SW 1271 (cell line): Measurements from ENCODE around the gene BCL2L12.
A peak's percentile ranks its signal among the peaks of the same experiment; 100 is the strongest.
"Not testable (repeated sequence)": the region's sequence is repeated elsewhere in the genome, so short reads cannot be mapped to it uniquely, and the experiment has no call there.

Experiments
- DNase-seq, 2 experiments: peaks; one replicate each; lab custom pipeline; 2025; lab: John Stamatoyannopoulos, UW

Gene BCL2L12, protein sequence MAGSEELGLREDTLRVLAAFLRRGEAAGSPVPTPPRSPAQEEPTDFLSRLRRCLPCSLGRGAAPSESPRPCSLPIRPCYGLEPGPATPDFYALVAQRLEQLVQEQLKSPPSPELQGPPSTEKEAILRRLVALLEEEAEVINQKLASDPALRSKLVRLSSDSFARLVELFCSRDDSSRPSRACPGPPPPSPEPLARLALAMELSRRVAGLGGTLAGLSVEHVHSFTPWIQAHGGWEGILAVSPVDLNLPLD

DNA sequence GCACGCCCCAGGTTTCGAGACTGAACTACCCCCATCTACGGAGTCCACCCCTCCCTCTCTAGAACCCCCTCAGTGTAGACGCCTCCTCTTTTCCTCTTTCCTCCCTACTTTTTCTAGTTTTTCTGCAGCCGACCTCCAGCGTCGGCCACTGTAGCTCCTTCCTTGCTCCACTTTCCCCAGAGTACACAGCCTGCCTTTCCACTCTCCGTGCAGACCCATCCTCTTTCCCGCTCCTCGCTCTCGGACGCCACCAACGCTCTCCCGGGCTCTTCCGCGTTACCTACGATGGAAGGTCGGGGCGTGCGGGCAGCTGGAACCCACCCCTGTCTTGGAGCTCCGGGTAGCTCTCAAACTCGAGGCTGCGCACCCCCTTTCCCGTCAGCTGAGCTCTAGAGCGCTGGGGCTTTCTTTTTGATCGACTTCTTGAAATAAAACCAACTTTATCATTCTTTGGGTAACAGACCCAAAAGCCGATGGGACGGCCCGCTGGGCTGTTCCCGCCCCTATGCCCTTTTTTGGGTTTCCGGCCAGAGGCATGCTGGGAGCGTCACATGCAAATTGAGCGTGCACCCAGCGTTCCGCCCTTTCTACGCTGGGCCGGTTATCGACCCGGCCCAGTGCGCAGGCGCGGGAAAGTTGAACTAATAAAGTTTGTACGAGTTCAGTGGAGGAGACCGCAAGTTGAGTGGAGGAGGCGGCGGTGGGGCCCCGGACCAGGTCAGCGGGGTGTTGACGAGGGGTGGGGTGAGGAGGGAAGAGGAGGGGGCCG lies at the start of gene BCL2L12, which contains the start of gene IRF3:
TSS of gene BCL2L12 (plus strand) at position 583 of the 769 bp plus-strand sequence. CDS start 760 bp downstream, outside the sequence.
TSS of gene IRF3 (minus strand) at position 507 of the 769 bp plus-strand sequence. CDS start 1,019 bp downstream, outside the sequence.
- peak; percentile 69 to 87 for DNase-seq

DNA sequence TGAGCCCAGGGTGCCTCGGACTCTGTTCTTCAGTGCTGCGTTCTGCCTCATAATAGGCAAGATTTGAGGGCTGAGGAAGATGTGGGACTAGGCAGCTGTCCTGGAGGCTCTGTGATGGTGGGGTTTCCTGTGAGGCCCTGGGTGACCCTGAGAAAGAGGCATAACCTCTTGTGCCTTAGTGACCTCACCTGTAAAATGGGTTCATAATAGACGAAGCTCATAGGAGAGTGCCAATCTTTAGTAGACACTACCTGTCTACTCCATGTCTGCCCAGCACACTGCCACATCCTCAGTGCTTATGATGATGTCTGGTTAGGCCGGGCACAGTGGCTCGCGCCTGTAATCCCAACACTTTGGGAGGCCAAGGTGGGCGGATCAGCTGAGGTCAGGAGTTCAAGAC lies 49.2 kb upstream of the BCL2L12 start:
- DNase-seq, result no peak

DNA sequence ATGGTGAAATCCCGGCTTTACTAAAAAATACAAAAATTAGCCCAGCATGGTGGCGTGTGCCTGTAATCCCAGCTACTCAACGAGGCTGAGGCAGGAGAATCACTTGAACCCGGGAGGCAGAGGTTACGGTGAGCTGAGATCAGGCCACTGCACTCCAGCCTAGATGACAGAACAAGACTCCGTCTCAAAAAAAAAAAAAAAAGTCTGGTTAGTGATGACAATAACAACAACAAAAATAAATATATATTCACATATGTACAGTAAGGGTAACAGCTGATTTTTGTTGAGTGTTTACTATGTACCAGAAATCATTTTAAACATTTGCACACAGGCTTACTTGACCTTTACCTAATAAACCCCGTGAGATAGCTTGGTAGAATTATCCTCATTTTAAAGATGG lies 48.8 kb upstream of the BCL2L12 start:
- no peak for DNase-seq

DNA sequence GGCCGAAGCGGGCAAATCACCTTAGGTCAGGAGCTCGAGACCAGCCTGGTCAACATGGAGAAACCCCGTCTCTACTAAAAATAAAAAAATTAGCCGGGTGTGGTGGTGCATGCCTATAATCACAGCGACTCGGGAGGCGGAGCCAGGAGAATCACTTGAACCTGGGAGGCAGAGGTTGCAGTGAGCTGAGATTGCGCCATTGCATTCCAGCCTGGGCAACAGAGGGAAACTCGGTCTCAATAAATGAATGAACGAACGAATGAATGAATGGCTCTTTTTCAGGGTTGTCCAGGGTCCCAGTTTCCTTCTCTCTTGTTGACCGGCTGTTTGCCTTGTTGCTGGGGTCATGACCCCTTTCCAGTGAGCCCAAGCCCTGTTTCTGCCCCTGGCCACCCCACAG lies 47.9 kb upstream of the BCL2L12 start:
- not testable (repeated sequence) for DNase-seq

DNA sequence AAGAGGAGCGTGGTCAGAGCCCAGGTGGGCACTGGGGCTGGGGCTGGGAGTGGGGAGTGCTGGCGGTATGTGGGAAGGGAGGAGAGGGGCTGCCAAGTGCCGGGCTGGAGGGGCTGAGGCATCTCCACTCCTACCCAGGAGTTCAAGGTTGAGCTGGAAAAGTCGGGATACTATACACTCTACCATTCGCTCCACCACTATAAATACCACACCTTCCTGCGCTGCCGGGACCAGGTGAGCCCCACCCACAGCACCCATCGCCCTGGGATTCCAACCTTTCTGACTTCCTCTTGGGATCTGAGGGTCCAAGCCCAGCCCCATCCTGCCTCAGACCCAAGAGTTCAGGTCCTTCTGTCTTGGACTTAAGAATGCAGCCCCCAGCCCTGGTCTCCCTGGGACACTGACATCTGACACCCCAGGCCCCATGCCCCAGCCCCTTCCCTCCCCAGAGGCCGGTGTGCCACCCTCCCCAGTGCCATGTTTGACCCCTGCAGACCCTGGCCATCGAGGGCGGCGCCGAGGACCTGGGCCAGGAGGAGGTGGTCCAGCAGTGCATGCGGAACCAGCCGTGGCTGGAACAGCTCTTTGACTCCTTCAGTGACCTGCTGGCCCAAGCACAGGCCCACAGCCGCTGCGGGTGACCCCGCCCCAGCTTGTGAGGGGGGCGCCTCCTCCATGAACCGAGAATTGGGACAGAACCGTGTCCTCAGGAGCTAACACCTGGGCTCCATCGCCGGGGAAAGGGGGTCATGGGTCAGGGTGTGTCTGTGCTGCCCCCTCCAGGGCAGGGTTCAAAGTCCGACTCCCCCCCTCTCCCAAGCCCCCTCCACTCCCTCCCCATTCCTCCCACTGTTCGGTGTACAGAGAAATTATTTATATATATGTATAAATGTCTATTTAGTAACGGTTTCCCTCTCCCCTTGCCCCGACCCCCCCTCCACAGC lies 40.5 kb upstream of the BCL2L12 start:
- DNase-seq, result no peak

DNA sequence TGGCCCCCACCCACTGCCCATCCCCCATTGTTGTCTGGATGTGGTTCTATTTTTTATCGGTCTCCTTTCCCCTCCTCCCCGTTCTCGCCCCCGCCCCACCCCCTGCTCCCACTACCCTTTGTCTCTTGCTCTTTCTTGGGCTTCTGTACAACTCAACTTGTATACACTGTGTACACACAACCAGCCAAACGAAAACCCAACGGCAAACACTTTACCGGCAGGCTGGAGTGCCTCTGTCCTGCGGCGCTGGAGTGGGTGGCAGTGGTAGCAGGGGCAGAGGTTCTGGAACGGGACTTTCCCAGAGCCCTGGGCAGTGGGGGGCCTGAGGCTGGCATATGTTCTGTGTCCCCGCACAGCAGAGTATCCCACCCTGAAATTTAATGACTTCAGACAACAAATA lies 39.5 kb upstream of the BCL2L12 start:
- no peak for DNase-seq

DNA sequence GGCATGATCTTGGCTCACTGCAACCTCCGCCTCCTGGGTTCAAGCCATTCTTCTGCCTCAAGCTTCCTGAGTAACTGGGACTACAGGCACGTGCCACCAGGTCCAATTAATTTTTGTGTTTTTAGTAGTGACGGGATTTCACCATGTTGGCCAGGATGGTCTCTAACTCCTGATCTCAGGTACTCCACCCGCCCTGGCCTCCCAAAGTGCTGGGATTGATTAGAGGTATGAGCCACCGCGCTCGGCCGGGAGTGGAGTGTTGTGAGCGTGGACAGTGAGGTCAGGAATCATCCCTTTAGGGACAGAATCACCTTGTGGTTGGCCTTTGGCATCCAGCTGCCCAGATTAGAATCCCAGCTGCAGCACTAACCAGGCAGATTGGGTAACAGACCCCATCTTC lies 36.1 kb upstream of the BCL2L12 start:
- no peak for DNase-seq

DNA sequence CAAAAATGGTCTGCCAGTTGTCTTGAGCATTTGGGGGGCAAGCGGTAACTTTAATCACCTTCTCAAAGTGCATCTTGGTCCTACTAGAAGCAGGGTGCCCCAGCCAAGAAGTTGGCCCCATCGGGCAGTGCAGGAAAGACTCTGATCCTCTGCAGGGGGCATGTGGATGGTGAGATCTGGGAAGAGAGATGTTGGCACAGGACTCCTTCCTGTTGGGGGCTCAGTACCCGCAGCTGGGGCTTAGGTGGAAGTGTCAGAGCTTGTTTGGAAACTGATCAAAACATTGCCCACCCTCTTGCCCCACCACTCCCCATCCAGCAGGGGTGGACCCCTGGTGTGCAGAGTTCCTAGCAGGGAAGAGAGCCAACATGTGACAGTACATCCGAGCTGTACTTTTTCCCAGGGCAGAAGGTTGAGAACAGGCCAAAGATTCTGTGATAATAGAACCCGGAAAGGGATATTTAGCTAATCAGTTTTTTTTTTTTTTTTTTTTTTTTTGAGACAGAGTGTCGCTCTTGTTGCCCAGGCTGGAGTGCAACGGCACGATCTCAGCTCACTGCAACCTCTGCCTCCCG lies 34.6 kb upstream of the BCL2L12 start:
- DNase-seq, result no peak

DNA sequence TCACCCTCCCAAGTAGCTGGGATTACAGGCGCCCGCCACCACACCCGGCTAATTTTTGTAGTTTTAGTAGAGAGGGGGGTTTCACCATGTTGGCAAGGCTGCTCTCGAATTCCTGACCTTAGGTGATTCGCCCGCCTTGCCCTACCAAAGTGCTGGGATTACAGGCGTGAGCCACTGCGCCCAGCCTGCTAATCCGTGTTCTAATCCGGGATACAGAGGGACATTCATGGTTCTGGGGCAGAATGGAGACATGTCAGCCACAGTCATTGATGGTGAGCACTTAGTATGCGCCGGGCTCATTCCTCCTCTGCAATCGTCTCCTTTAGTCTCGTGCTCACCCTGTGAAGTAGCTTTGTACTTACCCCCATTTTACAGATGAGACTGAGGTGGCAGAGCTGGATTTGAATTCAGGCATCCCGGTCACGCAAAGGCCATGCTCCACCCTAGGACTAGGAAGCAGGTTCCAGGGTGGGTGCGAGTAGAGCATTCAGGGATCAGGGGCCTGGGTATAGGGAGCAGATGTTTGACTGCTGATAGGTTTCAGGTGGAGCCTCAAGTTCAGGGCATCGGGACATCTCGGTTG lies 34.0 kb upstream of the BCL2L12 start:
- DNase-seq, result no peak

DNA sequence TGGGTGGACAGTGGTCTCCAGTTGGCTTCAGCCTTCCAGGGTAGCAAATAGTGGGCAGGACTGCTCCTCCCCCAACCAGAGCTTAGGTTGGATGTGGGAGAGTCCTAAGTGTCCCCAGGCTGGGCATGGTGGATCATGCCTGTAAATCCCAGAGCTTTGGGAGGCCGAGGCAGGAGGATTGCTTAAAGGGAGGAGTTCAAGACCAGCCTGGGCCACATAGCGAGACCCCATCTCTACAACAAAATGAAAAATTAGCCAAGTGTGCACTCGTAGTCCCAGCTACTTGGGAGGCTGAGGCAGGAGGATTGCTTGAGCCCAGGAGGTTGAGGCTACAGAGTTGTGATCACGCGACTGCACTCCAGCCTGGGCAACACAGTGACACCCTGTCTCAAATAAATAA lies 33.2 kb upstream of the BCL2L12 start:
- no peak for DNase-seq

DNA sequence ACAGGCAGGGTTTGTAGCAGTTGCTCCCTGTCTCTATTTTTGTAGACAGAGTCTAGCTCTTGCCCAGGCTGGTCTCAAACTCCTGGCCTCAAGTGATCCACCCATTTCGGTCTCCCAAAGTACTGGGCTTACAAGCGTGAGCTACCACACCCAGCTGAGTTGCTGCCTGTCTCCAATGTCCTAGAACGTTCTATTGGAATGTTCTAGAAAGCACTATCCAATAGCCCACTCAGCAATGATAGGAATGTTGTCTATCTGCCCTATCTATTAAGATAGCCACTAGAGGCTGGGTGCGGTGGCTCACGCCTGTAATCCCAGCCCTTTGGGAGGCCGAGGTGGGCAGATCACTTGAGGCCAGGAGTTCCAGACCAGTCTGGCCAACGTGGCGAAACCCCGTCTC lies 32.5 kb upstream of the BCL2L12 start:
- DNase-seq, result not testable (repeated sequence)

DNA sequence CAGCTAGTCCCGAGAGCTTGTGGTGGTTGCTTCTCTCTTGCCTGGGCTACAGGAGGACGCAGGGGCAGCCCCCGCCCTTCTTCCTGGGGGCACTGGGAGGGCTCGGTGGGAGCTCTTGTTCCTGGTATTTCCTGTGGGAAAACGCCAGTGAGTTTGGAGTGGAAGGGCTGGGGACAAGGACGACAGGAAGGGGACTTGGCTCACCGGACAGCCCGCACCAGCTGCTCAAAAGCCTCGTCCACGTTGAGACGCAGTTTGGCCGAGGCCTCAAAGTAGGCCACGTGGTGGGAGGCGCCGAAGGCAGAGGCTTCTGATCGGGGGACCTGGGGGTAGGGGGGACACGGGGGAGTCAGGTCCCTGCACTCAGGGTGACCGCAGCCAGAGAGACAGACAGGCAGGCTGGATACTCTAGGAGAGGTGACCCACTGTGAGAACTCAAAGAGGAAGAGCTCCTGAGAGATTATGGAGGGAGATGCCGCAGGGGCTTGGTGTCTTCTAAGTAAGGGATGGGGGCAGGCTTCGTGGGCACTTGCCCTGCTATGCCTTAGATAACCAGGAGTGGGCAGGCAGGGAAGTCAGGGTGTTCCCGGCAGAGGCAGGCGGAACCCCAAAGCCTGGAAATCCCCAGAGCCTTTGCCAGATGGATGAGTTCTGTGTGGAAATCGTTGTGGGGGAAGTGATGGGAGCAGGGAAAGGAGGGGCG lies 30.1 kb upstream of the BCL2L12 start:
- DNase-seq, result no peak

DNA sequence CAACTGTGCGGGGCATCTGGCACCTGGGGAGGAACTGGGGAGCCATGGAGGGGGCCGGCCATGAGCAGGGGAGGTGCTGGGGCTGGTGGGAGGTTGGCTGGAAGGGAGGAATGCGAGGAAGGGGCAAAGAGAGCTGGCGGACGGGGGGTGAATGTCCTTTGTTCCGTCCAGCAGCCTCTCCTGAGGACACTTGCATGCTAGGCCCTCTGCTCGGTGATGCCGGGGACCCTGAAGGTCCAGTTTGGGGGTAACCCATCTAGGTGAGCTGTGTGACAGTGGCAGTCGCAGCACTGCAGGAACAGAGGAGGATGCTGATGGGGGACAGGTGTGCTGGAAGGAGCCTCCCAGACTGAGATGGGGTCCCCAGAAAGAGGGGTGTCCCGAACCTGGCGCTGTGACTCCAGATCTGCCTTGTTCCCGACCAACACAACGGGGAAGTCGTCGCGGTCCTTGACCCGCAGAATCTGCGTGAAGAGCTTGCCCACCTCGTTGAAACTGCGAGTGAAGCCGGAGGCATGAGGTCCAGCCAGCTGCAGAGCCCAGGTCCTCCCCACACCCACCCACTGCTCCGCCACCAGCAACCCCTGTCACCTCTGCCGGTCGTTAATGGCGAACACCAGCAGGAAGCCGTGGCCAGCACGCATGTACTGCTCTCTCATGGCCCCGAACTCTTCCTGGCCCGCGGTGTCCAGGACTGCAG lies 29.4 kb upstream of the BCL2L12 start:
- DNase-seq, result no peak

DNA sequence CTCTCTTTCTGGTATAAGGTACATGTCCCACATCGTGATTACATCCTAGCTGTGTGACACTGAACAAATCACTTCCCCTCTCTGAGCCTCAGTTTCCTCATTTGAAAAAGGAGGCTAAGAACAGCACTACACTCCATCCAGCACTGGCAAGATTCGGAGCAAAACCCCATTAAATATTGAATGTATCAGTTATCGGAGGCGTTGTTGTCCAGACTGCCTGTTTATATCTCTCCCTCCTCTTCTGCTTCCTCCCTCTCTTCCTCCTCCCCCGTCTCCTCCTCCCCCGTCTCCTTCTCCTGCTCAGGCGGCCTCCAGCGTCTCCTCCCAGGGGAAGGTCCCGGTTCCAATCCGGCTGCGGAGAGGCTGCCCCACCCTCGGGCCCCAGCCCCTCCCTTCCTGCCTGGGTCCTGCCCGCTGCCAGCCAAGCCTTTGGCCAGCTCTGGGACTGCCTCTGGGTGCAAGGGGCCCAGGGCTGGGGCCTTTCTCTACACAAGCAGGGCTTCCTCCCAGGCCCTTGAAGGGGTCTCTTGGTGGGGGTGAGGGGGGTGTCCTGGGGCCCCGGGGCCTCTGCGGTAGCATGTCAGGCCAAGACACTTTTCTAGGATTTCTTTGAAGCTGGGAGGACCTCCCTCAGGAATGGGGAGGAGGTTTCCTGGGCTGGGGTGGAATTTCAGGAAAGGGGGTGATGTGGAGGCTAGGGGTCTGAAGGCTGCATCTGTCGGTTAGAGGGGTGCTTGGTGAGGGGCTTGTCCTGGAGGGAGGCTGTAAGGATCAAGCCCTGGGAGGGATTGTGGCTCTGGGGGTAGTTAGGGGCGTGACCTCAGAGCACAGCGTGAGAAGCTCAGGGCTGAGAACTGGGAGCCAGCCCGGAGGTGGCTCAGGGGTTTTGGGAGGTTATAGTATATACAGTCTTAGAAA lies 27.7 kb upstream of the BCL2L12 start:
- peak; percentile 25 to 70 for DNase-seq

DNA sequence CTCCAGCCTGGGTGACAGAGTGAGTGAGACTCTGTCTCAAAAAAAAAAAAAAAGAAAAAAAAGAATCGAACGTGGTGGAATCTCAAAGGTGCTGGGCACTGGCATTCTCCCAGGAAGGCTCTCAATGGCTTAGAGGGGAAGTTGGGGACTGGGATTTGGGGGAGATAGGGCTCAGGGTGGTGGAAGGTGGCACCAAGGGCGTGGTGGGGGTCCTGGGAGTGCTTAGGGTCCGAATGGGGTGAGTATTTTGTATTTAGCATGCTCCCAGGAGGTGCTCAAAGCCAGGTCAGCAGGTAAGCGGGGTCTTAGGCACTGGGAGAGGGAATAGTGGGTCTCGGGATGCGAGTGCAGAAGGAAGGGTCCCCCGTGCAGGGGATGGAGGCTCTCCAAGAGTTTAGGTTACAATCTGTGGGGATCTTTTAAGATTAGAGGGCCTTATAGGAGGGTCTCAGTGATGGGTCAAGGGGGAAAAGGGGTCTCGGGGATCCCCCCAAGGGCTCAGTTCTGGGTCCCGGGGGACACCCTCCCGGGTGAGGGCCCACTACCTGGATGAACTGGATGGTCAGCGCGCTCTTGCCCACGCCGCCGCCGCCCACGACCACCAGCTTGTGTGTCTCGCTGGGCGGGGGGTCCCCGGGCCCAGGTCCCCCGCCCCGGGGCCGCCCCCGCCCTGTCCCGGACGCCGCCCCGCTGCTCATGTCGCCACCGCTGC lies 26.2 kb upstream of the BCL2L12 start:
- DNase-seq, result peak in 1 of 2 experiments; percentile 22

DNA sequence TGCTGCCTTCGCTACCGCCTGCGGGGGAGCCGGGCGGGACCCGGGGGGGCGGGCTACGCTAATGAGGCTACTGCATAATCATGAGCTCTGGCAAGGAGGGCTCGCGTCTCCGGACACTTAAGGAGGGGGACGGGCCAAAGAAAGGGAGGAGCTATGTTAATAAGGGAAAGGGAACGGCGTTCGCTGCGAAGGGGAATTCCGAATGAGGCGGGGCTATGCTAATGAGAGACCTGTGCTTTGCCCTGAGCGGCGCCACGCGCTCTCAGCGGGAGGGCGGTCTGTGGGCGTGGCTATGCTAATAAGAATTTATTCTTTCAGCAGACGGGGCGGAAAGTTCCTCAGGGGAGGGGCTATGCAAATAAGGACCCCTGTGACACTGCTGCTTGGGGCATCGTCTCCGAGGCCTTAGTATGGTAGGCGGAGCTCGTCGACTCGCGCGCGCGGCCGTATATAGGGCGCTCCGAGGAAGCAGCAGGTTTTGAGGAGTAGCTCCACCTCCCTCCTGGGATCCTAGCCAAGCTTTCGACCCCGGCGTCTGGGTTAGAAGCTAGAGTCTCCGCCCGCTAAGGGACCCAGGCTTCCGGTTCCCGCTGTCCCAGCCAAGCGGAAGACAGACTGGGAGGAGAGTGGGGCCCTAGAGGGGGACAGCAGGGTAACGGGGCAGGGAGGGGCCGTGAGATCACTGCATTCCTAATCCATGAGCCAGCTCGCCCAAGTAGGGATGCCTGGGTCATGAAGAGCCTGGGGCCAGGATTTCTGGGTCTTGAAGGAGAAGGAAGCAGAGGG lies 25.4 kb upstream of the BCL2L12 start, which contains the start of gene RRAS:
TSS of gene RRAS (minus strand) at position 31 of the 786 bp plus-strand sequence. CDS start 45 bp downstream, outside the sequence.
- peak; percentile 100 for DNase-seq

DNA sequence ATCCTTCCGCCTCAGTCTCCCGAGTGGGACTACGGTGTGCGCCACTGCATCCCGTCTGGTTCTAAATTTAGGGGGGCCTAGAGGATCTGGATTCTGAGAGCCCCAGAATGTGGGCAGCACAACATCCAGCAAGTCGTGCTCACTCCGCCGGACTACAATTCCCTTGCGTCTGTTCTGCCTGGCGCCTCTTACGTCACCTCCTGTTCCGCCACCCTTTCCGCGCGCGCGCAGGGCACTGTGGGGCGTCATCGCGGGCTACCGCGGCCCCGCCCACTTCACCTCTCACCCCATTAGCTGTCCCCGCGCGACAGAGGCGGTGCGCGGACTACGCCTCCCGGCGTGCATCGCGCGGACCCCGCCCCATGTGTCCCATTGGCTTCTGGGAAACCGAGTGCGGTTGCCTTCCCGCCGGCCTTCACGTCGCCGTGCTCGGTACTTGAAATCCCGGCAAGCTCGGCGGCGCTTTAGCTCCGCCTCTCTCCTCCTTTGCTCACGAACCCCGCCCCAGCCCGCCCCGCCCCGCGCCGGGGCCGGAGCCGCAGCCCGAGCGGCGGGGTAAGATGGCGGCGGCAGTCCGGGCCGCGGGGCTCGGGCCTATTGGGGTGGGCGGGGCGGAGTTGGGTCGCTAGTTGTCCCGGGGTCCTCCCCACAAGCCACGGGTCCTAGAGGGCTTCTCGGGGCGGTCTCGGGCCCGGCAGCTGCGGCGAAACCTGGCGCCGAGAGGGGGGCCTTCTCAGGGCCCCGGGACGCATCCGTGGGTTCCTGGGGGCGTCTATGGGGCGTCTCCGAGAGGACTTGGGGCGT lies 23.8 kb upstream of the BCL2L12 start, which contains the start of gene SCAF1:
TSS of gene SCAF1 (plus strand) at position 522 of the 804 bp plus-strand sequence. CDS start 2,818 bp downstream, outside the sequence.
- DNase-seq, result peak; percentile 82 to 96
